ENCODE measurements around the gene FBLN1. TPM values are rescaled to one million over a fixed set of nuclear protein-coding genes. Genes with fewer than 3 reads are reported as not detected.

Gene FBLN1
- polyA plus RNA-seq, 1 donor from 2014 or later = 3.4 TPM

GRCh38 chr22:45516923-45517675, 14.4 kb downstream of the FBLN1 start:
- Histone ChIP-seq H4K20me1 (ENCODE audit: insufficient read depth) (no peaks in the 10 kb centered on the region), H3K9me3 (ENCODE audit: low read length) (no peaks in the 10 kb centered on the region)
- TF ChIP-seq REST (IDR thresholded peaks at IDR 0.05; ENCODE audit: borderline replicate concordance) (no peak), EZH2 (IDR thresholded peaks at IDR 0.05; ENCODE audit: borderline replicate concordance, insufficient read depth, low read length, poor library complexity, severe bottlenecking) (no peak), SMC3 (conservative IDR thresholded peaks at IDR 0.05; ENCODE audit: poor library complexity) (no peak), MXI1 (conservative IDR thresholded peaks at IDR 0.05; ENCODE audit: poor library complexity, severe bottlenecking) (no peak), RAD21 (conservative IDR thresholded peaks at IDR 0.05) (no peak), TAF1 (IDR thresholded peaks at IDR 0.05; ENCODE audit: low read depth) (no peak), CTCF (IDR thresholded peaks at IDR 0.05; ENCODE audit: poor library complexity, severe bottlenecking) (no peak), EP300 (conservative IDR thresholded peaks at IDR 0.05; ENCODE audit: poor library complexity, severe bottlenecking) (no peak), POLR2AphosphoS5 (IDR thresholded peaks at IDR 0.05) (no peak)

GRCh38 chr22:45518136-45518535, 15.5 kb downstream of the FBLN1 start:
- Histone ChIP-seq H4K20me1 (ENCODE audit: insufficient read depth) (no peaks in the 10 kb centered on the region), H3K27me3 (ENCODE audit: insufficient read depth, low read depth, low read length) (no peaks in the 10 kb centered on the region), H3K4me3 (ENCODE audit: low read length) (no peak overlapping the region), H3K9ac (ENCODE audit: low read length) (no peak overlapping the region), H3K36me3 (ENCODE audit: insufficient read depth, low read length) (no peaks in the 10 kb centered on the region), H3K4me2 (ENCODE audit: low read length) (no peak overlapping the region), H3K9me2 (ENCODE audit: insufficient read depth, low read length) (no peaks in the 10 kb centered on the region), H3K79me2 (replicated peaks; ENCODE audit: insufficient read depth, low read length) (peaks cover 6% of the 10 kb centered on the region), H3F3A (ENCODE audit: insufficient read depth, low read length, poor library complexity, severe bottlenecking) (no peaks in the 10 kb centered on the region), H3K9me3 (ENCODE audit: low read length) (no peaks in the 10 kb centered on the region), H3K27ac (ENCODE audit: low read length) (no peak overlapping the region), H2AFZ (ENCODE audit: low read depth, low read length) (no peak overlapping the region)
- no peak for TF ChIP-seq SMC3 (conservative IDR thresholded peaks at IDR 0.05; ENCODE audit: poor library complexity)
- TF ChIP-seq MXI1 (conservative IDR thresholded peaks at IDR 0.05; ENCODE audit: poor library complexity, severe bottlenecking) = no peak
- TF ChIP-seq TAF1 (IDR thresholded peaks at IDR 0.05; ENCODE audit: low read depth) = no peak
- no peak for TF ChIP-seq CTCF (IDR thresholded peaks at IDR 0.05; ENCODE audit: poor library complexity, severe bottlenecking)
- TF ChIP-seq REST (IDR thresholded peaks at IDR 0.05; ENCODE audit: borderline replicate concordance) = no peak
- TF ChIP-seq POLR2AphosphoS5 (IDR thresholded peaks at IDR 0.05) = no peak
- no peak for TF ChIP-seq EZH2 (IDR thresholded peaks at IDR 0.05; ENCODE audit: borderline replicate concordance, insufficient read depth, low read length, poor library complexity, severe bottlenecking)
- TF ChIP-seq RAD21 (conservative IDR thresholded peaks at IDR 0.05) = no peak
- TF ChIP-seq EP300 (conservative IDR thresholded peaks at IDR 0.05; ENCODE audit: poor library complexity, severe bottlenecking) = no peak

More at GRCh38 chr22:45516923-45517675, 14.4 kb downstream of the FBLN1 start:
- no peaks in the 10 kb centered on the region for H3K9me2 ChIP-seq (ENCODE audit: insufficient read depth, low read length)
- no peak overlapping the region for H3K27ac ChIP-seq (ENCODE audit: low read length)
- H3K36me3 ChIP-seq (ENCODE audit: insufficient read depth, low read length) = no peaks in the 10 kb centered on the region
- no peak overlapping the region for H2AFZ ChIP-seq (ENCODE audit: low read depth, low read length)
- H3K4me2 ChIP-seq (ENCODE audit: low read length) = no peak overlapping the region
- H3K4me3 ChIP-seq (ENCODE audit: low read length) = no peak overlapping the region
- no peaks in the 10 kb centered on the region for H3K27me3 ChIP-seq (ENCODE audit: insufficient read depth, low read depth, low read length)
- H3K9ac ChIP-seq (ENCODE audit: low read length) = no peak overlapping the region
- H3F3A ChIP-seq (ENCODE audit: insufficient read depth, low read length, poor library complexity, severe bottlenecking) = no peaks in the 10 kb centered on the region
- peaks cover 6% of the 10 kb centered on the region for H3K79me2 ChIP-seq (replicated peaks; ENCODE audit: insufficient read depth, low read length)

Data from neural cell (in vitro differentiated cells).